NCI-H460 (cell line): ENCODE measurements around the gene ENTPD5. TPM values are rescaled to one million over a fixed set of nuclear protein-coding genes. Genes with fewer than 3 reads are reported as not detected.
"Not testable (repeated sequence)": the region's sequence is repeated elsewhere in the genome, so short reads cannot be mapped to it uniquely, and the experiment has no call there.

Experiments
- DNase-seq: peaks from one replicate; pipeline ENCODE4 v3.0.0-alpha.2; 2016; ENCODE audit warnings: low read depth; ENCODE audit errors: extremely low read depth
- small RNA-seq, 2 experiments: library from RNA; depleted of rRNA; stranded (forward); fragments of <200 nt; gene quantifications; one replicate each; pipeline ENCODE3, GENCODE V24; 2014
- total RNA-seq: library from RNA; depleted of rRNA; stranded (reverse); fragments of >200 nt; shearing (Covaris generic); gene quantifications from 2 replicates; pipeline ENCODE4 v1.2.3, GENCODE V29; 2014; rRNA removed

The ENTPD5 gene
- total RNA-seq, 1 experiment from 2014 or later = 13.8 TPM

GRCh38 chr14:73945159-73945670 lies 73.9 kb downstream of the ENTPD5 start:
- DNase-seq = no peak

GRCh38 chr14:73944432-73945158 lies 74.5 kb downstream of the ENTPD5 start:
- no peak for DNase-seq

GRCh38 chr14:73943083-73943482 lies 76.0 kb downstream of the ENTPD5 start:
- no peak for DNase-seq

- no peak for DNase-seq
Measured at GRCh38 chr14:73942180-73942579, 76.9 kb downstream of the ENTPD5 start.

GRCh38 chr14:73937012-73937411 lies 82.1 kb downstream of the ENTPD5 start:
- DNase-seq = no peak

GRCh38 chr14:73936548-73936947 lies 82.5 kb downstream of the ENTPD5 start:
- DNase-seq = no peak

- no peak for DNase-seq
Measured at GRCh38 chr14:73935666-73936065, 83.4 kb downstream of the ENTPD5 start.

- DNase-seq = no peak
Measured at GRCh38 chr14:73924337-73924736, 94.8 kb downstream of the ENTPD5 start.

- not testable (repeated sequence) for DNase-seq
Measured at GRCh38 chr14:73919457-73919856, 99.6 kb downstream of the ENTPD5 start.

GRCh38 chr14:73916324-73916723 lies 102.8 kb downstream of the ENTPD5 start:
- no peak for DNase-seq

- DNase-seq = no peak
Measured at GRCh38 chr14:73913256-73913655, 105.8 kb downstream of the ENTPD5 start.

GRCh38 chr14:73909681-73910080 lies 109.4 kb downstream of the ENTPD5 start:
- DNase-seq = no peak

Small RNA genes lying within 50 kb of the gene (small RNA-seq; reads per million reads assigned to genes)
- gene AC005480.2 = 0 reads per million in 2 experiments

Other genes with a start within 250 kb of the ENTPD5 start
- 9.6 and 12.8 TPM in 2 replicates for gene PTGR2, start 167.5 kb downstream of the ENTPD5 start, total RNA-seq
- gene ZNF410, start 132.4 kb downstream of the ENTPD5 start, total RNA-seq = 77.5 and 79.3 TPM in 2 replicates
- 1.9 and 2.1 TPM in 2 replicates for gene FAM161B, start 69.2 kb downstream of the ENTPD5 start, total RNA-seq
- gene COQ6, start 69.0 kb downstream of the ENTPD5 start, total RNA-seq = 21.8 and 22.4 TPM in 2 replicates
- gene BBOF1, start 61 bp upstream of the ENTPD5 start, total RNA-seq = 1.7 and 2.8 TPM in 2 replicates
- gene ALDH6A1, start 65.2 kb upstream of the ENTPD5 start, total RNA-seq = 6.9 and 7.4 TPM in 2 replicates
- 8.1 and 9.8 TPM in 2 replicates for gene LIN52, start 65.7 kb upstream of the ENTPD5 start, total RNA-seq
- gene VSX2, start 220.2 kb upstream of the ENTPD5 start, total RNA-seq = not detected in 2 replicates